ENCODE data around the gene FGGY.
A peak's percentile ranks its signal among the peaks of the same experiment; 100 is the strongest.

The FGGY gene

DNA sequence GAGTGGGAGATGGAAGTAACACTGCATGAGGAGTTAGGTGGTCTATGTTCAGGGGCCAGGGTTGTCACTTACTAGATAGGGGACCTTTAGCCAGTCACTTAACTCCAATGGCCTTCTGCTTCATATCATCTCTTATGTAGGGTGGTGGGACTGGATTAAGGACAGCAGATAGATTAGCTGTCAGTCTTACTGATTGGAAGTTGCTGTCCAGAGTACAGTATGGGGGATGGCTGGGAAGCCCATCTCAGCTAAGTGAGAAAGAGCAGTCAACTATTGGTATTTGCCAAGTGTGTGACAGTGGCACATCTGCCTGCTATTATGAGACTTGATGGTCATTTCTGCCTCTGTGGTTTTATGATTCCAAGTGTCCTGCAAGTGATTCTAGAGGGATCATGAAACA lies 130.9 kb downstream of the FGGY start:
- DNase-seq (ENCODE audit: extremely low spot score, insufficient read length, low read depth) (no peak), FAIRE-seq (no peak)

DNA sequence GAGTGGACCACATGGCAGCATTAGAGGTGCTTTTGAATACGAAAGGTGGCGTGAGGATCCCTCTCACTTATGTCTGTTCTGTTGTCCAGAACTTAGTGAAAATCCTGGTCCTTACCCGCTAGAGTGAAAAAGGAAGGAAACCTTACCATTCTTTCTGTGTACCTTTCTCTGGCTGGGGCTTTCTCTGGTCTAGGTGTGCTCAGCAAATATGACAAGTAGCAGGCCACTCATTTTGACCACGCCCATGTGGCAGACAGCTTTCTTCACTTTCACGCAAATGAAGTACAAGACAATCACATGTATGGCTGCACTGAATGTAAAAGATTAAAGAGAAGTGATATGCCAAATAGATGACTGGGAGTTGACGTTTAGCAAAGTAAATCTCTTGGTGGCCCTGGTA lies 131.9 kb downstream of the FGGY start:
- FAIRE-seq, result no peak
- DNase-seq (ENCODE audit: extremely low spot score, insufficient read length, low read depth), result no peak

- FAIRE-seq, result no peak
Observed at GRCh38 chr1:59429656-59430055, 132.8 kb downstream of the FGGY start.

GRCh38 chr1:59431566-59432294 lies 134.8 kb downstream of the FGGY start:
- FAIRE-seq (no peak), DNase-seq (ENCODE audit: extremely low spot score, insufficient read length, low read depth) (no peak)

More at GRCh38 chr1:59429656-59430055, 132.8 kb downstream of the FGGY start:
- no peak for DNase-seq (ENCODE audit: extremely low spot score, insufficient read length, low read depth)

- DNase-seq (ENCODE audit: extremely low spot score, insufficient read length, low read depth) (peak; percentile 39), FAIRE-seq (peak; percentile 96)
Observed at GRCh38 chr1:59432531-59433439, 135.9 kb downstream of the FGGY start.

- FAIRE-seq (no peak), DNase-seq (ENCODE audit: extremely low spot score, insufficient read length, low read depth) (no peak)
Observed at GRCh38 chr1:59433440-59433813, 136.5 kb downstream of the FGGY start.

GRCh38 chr1:59434336-59434735 lies 137.4 kb downstream of the FGGY start:
- no peak for FAIRE-seq
- DNase-seq (ENCODE audit: extremely low spot score, insufficient read length, low read depth), result no peak

GRCh38 chr1:59436637-59437036 lies 139.7 kb downstream of the FGGY start:
- DNase-seq (ENCODE audit: extremely low spot score, insufficient read length, low read depth) (no peak), FAIRE-seq (no peak)

- FAIRE-seq (no peak), DNase-seq (ENCODE audit: extremely low spot score, insufficient read length, low read depth) (no peak)
Observed at GRCh38 chr1:59438058-59438560, 141.2 kb downstream of the FGGY start.

- DNase-seq (ENCODE audit: extremely low spot score, insufficient read length, low read depth) (no peak), FAIRE-seq (no peak)
Observed at GRCh38 chr1:59442492-59442891, 145.6 kb downstream of the FGGY start.

DNA sequence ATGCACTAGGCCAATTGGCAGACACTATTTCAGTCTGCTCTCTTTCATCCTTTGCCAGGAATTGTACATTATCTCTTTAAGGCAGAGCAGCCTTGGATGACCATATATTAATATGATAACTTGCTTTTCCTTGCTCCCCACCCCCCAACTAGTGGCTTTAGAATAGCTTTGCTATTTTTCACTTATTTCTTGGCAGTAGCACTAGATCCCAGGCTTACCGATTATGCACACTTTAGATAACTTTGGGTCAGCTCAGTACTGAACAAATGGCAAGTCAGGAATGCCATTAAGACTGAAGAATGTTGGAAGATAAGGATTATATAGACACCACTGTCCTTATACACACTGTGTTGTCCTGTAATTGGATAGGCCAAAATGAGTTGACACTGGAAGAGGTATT lies 146.4 kb downstream of the FGGY start:
- no peak for DNase-seq (ENCODE audit: extremely low spot score, insufficient read length, low read depth)
- FAIRE-seq, result no peak

- FAIRE-seq (no peak), DNase-seq (ENCODE audit: extremely low spot score, insufficient read length, low read depth) (no peak)
Observed at GRCh38 chr1:59444520-59444919, 147.6 kb downstream of the FGGY start.

DNA sequence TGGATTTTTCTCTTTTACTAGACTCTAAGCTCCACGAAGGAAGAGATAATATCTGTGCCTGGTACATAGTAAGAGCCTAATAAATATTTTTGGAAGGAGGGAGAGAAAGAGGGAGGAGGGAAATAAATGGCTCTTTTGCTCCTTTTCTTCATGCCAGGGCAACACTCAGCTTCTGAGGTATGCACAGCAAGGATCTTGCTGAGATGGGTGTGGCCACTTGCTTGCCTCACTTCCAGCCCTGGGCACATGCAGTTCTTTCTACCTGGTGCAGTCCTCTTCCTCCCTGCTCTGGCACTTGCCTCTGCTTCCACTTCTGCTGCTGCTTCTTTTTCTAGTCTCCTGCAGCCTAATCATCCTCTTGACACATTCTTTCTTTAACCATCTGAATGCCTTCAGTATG lies 148.1 kb downstream of the FGGY start:
- no peak for FAIRE-seq
- no peak for DNase-seq (ENCODE audit: extremely low spot score, insufficient read length, low read depth)

DNA sequence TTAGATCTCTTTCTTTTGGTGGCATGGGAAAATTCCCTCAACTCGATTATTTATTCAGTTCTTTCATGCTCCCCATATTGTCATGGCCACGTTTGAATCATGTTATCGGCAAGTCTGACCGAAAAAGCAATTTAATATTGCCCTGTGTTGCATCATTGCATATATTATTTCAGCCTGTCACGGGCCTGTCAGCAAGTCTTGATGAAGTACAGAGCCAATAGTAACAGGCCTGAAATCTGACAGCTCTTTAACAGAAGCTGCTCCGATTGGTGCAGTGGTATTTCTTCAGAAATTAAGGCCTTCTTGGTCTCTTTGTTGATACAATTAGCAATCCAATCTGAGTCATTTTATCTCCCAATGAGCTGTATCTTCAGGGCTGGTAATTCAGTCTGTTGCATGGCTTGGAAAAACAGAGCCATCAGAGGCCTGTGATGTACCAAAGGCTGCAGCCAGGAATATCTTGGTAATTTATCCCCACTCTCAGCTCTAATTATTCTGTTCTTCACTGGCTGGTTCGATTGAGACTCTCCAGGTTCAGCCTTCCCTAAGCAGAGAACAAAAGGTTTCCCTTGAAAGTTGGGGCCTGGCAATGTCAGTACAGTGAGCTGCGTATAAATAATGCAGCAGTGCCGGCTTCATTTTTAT lies 149.5 kb downstream of the FGGY start:
- DNase-seq (ENCODE audit: extremely low spot score, insufficient read length, low read depth) (no peak), FAIRE-seq (no peak)

DNA sequence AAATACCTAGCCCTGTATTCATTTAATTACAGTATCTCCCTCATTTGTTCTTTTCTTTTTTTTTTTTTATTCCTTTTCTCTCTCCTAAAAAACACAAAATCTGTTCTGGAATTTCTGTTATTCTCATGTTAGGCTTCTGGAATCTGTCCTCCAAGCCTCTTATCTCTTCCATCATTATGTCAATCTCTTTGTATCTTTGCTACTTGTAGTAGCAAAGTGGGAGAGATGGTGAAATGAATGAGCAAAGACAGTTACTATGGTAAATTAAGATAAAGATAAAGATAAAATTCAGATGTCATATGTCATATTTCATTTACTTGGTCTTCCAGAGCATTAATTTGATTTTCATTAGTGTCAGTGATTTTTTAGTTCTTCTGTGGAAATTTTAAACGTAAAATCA lies 155.1 kb downstream of the FGGY start:
- FAIRE-seq, result no peak
- no peak for DNase-seq (ENCODE audit: extremely low spot score, insufficient read length, low read depth)

- FAIRE-seq, result no peak
- no peak for DNase-seq (ENCODE audit: extremely low spot score, insufficient read length, low read depth)
Observed at GRCh38 chr1:59452559-59452958, 155.7 kb downstream of the FGGY start.

GRCh38 chr1:59453297-59453968 lies 156.5 kb downstream of the FGGY start:
- FAIRE-seq (no peak), DNase-seq (ENCODE audit: extremely low spot score, insufficient read length, low read depth) (no peak)

GRCh38 chr1:59455206-59455605 lies 158.3 kb downstream of the FGGY start:
- FAIRE-seq (no peak), DNase-seq (ENCODE audit: extremely low spot score, insufficient read length, low read depth) (no peak)

GRCh38 chr1:59457786-59458185 lies 160.9 kb downstream of the FGGY start:
- no peak for DNase-seq (ENCODE audit: extremely low spot score, insufficient read length, low read depth)
- no peak for FAIRE-seq

DNA sequence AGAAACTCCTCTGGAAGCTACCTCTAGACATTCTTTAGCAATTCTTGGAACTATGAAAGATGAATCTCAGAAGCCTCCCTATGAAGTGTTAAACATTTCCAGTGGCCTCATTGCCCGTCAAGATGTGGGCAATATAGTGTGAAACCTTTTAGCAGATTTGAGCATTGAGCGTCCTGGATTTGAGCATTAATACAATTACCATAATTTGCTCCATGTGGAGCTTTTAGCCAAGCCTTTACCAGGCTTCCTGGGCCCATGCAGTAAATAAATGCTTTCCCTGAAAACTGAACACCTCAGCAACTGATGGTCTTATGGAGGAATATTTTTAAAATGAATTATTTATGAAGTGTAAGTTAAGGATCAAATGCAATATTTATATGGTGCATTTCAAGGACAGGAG lies 162.0 kb downstream of the FGGY start:
- FAIRE-seq (no peak), DNase-seq (ENCODE audit: extremely low spot score, insufficient read length, low read depth) (no peak)
